HepG2 (cell line): Measurements from ENCODE around the gene LRRC43. TPM values are rescaled to one million over a fixed set of nuclear protein-coding genes. Genes with fewer than 3 reads are reported as not detected.

ENCODE experiments used
- ATAC-seq: fragments of 200-7000 bp; cut with Tn5 transposase; 3 replicates; pipeline ENCODE4 v1.9.1; 2020; ENCODE audit warnings: mild to moderate bottlenecking, moderate library complexity
- BruUV-seq: library from RNA; stranded (reverse); fragments of 400-500 nt; replicated peaks from 2 replicates; lab custom pipeline; 2021; lab: Mats Ljungman, UMichigan
- CTCF ChIA-PET: fragments of 300-600 bp; formaldehyde crosslinking; extraction: SDS; loops from one replicate; lab custom pipeline; 2021; ENCODE audit warnings: low total read pairs, inconsistent platforms, low intra/inter-chr PET ratio; lab: Yijun Ruan, JAX
- POLR2A ChIA-PET: fragments of 350-600 bp; sonication (Branson Sonifier 250); formaldehyde crosslinking; loops from one replicate; lab custom pipeline; 2020; ENCODE audit warnings: antibody characterized with exemption, inconsistent platforms; lab: Yijun Ruan, JAX
- DNase-seq: peaks from one replicate; pipeline ENCODE4 v3.0.0-alpha.2; 2015; ENCODE audit warnings: low spot score
- FAIRE-seq: peaks from 3 replicates; lab custom pipeline; 2011; peaks lifted over from hg19 to GRCh38; lab: Jason Lieb, UNC
- H2AFZ ChIP-seq: one replicate; pipeline ENCODE4 v1.6.1; 2011; ENCODE audit warnings: low read length, inconsistent platforms
- H3K27ac ChIP-seq: fragments of 300-600 bp; 3 replicates; pipeline ENCODE4 v1.8.0; 2011; ENCODE audit warnings: mixed run types, mild to moderate bottlenecking, mixed read lengths, low read length, inconsistent platforms; ENCODE audit not compliant: insufficient read depth; ENCODE audit errors: extremely low read length
- H3K27me3 ChIP-seq, 2 experiments: fragments of 200-600 bp in 1 of 2; 2 replicates in 1 of 2; 3 replicates in 1 of 2; pipeline versions ENCODE4 v1.6.0 to v1.8.0; 2011; ENCODE audit warnings: low read length in 2 of 2, mild to moderate bottlenecking in 2 of 2, moderate library complexity in 2 of 2, inconsistent platforms in 1 of 2; ENCODE audit not compliant: insufficient read depth in 2 of 2, control insufficient read depth in 1 of 2
- H3K36me3 ChIP-seq, 2 experiments: fragments of 200-600 bp in 1 of 2; replicated peaks in 1 of 2; 2 replicates in 1 of 2; 3 replicates in 1 of 2; pipeline versions ENCODE4 v1.5.1 to v1.8.0; 2011; ENCODE audit warnings: low read length in 2 of 2, inconsistent platforms in 1 of 2; ENCODE audit not compliant: insufficient read depth in 2 of 2, control insufficient read depth in 1 of 2
- H3K4me1 ChIP-seq: 2 replicates; pipeline ENCODE4 v1.5.1; 2012; ENCODE audit warnings: low read length, inconsistent platforms; ENCODE audit not compliant: insufficient read depth
- H3K4me2 ChIP-seq: 2 replicates; pipeline ENCODE4 v1.6.0; 2011; ENCODE audit warnings: low read depth, low read length, inconsistent platforms
- H3K4me3 ChIP-seq, 3 experiments: fragments of 200-600 bp in 1 of 3; sonication (generic), shearing (Covaris generic) in 1 of 3; replicated peaks in 1 of 3; 2 replicates each; pipeline ENCODE4 v1.5.1; 2011 to 2016; ENCODE audit warnings: low read length in 3 of 3, inconsistent platforms in 2 of 3, low read depth in 2 of 3, mild to moderate bottlenecking in 2 of 3, control low read depth in 1 of 3, mixed read lengths in 1 of 3; ENCODE audit not compliant: insufficient read depth in 1 of 3
- H3K79me2 ChIP-seq: one replicate; pipeline ENCODE4 v1.6.1; 2011; ENCODE audit warnings: low read length, inconsistent platforms; ENCODE audit not compliant: insufficient read depth
- H3K9ac ChIP-seq: 2 replicates; pipeline ENCODE4 v1.6.0; 2011; ENCODE audit warnings: mild to moderate bottlenecking, low read depth, low read length, inconsistent platforms; ENCODE audit not compliant: insufficient read depth
- H3K9me3 ChIP-seq: 2 replicates; pipeline ENCODE4 v1.5.1; 2012; ENCODE audit warnings: mild to moderate bottlenecking, low read length
- H4K20me1 ChIP-seq: 2 replicates; pipeline ENCODE4 v1.6.0; 2011; ENCODE audit warnings: inconsistent platforms, mild to moderate bottlenecking, low read length, moderate library complexity; ENCODE audit not compliant: insufficient read depth
- ISX ChIP-seq: sonication (generic); formaldehyde crosslinking; conservative IDR thresholded peaks from 2 replicates; pipeline ENCODE4 v1.5.0; 2020; ENCODE audit warnings: missing genetic modification reagents
- TAF15 ChIP-seq: fragments of 200-400 bp; formaldehyde crosslinking; IDR thresholded peaks from one replicate; pipeline ENCODE4 v1.6.1; 2018; ENCODE audit warnings: mild to moderate bottlenecking, low read depth, low read length; ENCODE audit not compliant: poor library complexity, severe bottlenecking
- THAP8 ChIP-seq: sonication (generic); formaldehyde crosslinking; IDR thresholded peaks from 2 replicates; pipeline ENCODE4 v1.5.1; 2020; ENCODE audit warnings: missing genetic modification reagents, mild to moderate bottlenecking, borderline replicate concordance
- ZBTB40 ChIP-seq, 2 experiments: fragments of 450-650 bp in 1 of 2; sonication (generic) in 1 of 2; formaldehyde crosslinking in 1 of 2; IDR thresholded peaks; 2 replicates each; pipeline versions ENCODE4 v1.6.1 to v1.8.0; 2016 to 2022; ENCODE audit warnings: antibody characterized with exemption in 1 of 2, mild to moderate bottlenecking in 1 of 2, missing genetic modification reagents in 1 of 2
- ZNF205 ChIP-seq: IDR thresholded peaks from 2 replicates; pipeline ENCODE4 v1.6.1; 2018; ENCODE audit warnings: missing biosample characterization, missing genetic modification reagents
- WGBS: methylation state at CpG from one replicate; pipeline ENCODE4 v1.1.6; 2017; ENCODE audit warnings: low lambda C conversion rate; 5-methylcytosine and 5-hydroxymethylcytosine counted together
- in situ Hi-C: cut with HindIII; loops from 2 replicates; pipeline ENCODE4 v1.10.0; 2017; ENCODE audit warnings: low pct_unique_long_range_greater_than_20kb; ENCODE audit not compliant: extremely low pct_ligation_motif_present
- intact Hi-C: fragments of 100-400 bp; cut with micrococcal nuclease; formaldehyde crosslinking; loops from one replicate; pipeline ENCODE4 v1.10.0; 2022; ENCODE audit not compliant: unreplicated experiment
- polyA plus RNA-seq, 8 experiments: library from polyadenylated mRNA; depleted of rRNA in 3 of 8; stranded (reverse) in 7 of 8; unstranded in 1 of 8; fragments of >200 nt; fragmentation: Illumina TruSeq in 4 of 8; extraction: Trizol in 4 of 8; gene quantifications; 2 replicates each; pipeline versions ENCODE4 v1.2.1 to v1.2.3, GENCODE V29; 2011 to 2016; ENCODE audit warnings: low read depth in 4 of 8, missing spikeins in 1 of 8, mixed read lengths in 1 of 8; ENCODE audit not compliant: insufficient read depth in 1 of 8
- total RNA-seq, 5 experiments: library from RNA; depleted of rRNA; stranded (reverse); fragments of >200 nt; fragmentation: Illumina TruSeq; extraction: Trizol; gene quantifications; 2 replicates each; pipeline ENCODE4 v1.2.3, GENCODE V29; 2016; ENCODE audit warnings: low read depth in 1 of 5

Gene LRRC43
- total and polyA plus RNA-seq, 2 of the 13 experiments (the other 11 are each of a cell fraction or from before 2014, with no cell fraction given): not detected

GRCh38 chr12:122243965-122244364 is 61.0 kb downstream of the LRRC43 start (continued):
- no peak for TF ChIP-seq THAP8
- TF ChIP-seq, all 625 proteins: peak for 0

- Histone ChIP-seq H3K9ac (no peak overlapping the region), H3K4me3 (no peak overlapping the region), H2AFZ (no peak overlapping the region), H3K4me1 (no peaks in the 10 kb centered on the region), H3K79me2 (no peaks in the 10 kb centered on the region), H4K20me1 (no peaks in the 10 kb centered on the region), H3K27ac (no peak overlapping the region), H3K27me3 (no peaks in the 10 kb centered on the region), H3K9me3 (no peaks in the 10 kb centered on the region), H3K36me3 (peaks cover 0 to 33% of the 10 kb centered on the region in 2 experiments; a peak in 3 of 5 replicates), H3K4me2 (no peak overlapping the region)
- ChIA-PET POLR2A (no interaction called here), CTCF (no interaction called here)
- intact Hi-C loops: no loop called here
- ATAC-seq: no peak
- DNase-seq: no peak
- WGBS: 93% methylated on average over 10 of the region's 11 CpGs
- in situ Hi-C loops: no loop called here
- BruUV-seq: no TSS peak
- no peak for FAIRE-seq
- TF ChIP-seq TAF15: no peak
- TF ChIP-seq ISX (CRISPR knock-in tag): no peak
Measured at GRCh38 chr12:122244565-122245371, 61.8 kb downstream of the LRRC43 start.

GRCh38 chr12:122245553-122245952 is 62.6 kb downstream of the LRRC43 start:
- DNase-seq: no peak
- FAIRE-seq: no peak

More at GRCh38 chr12:122245553-122245952, 62.6 kb downstream of the LRRC43 start:
- Histone ChIP-seq H3K9ac (no peak overlapping the region), H3K27ac (no peak overlapping the region), H3K4me3 (no peak overlapping the region), H2AFZ (no peak overlapping the region), H4K20me1 (no peaks in the 10 kb centered on the region), H3K4me1 (no peaks in the 10 kb centered on the region), H3K27me3 (no peaks in the 10 kb centered on the region), H3K9me3 (no peaks in the 10 kb centered on the region), H3K36me3 (peaks cover under 1 to 39% of the 10 kb centered on the region in 2 experiments; a peak in 4 of 5 replicates), H3K79me2 (no peaks in the 10 kb centered on the region), H3K4me2 (no peak overlapping the region)
- TF ChIP-seq ZBTB40 (IDR thresholded peaks at IDR 0.05): no peak
- peak; percentile 93 for TF ChIP-seq ZBTB40 (CRISPR knock-in tag; IDR thresholded peaks at IDR 0.05)
- no peak for TF ChIP-seq ZNF205
- no peak for ATAC-seq
- in situ Hi-C loops: no loop called here
- WGBS: 95% methylated on average over 1 of the region's 1 CpG
- intact Hi-C loops: no loop called here
- BruUV-seq: no TSS peak
- POLR2A ChIA-PET: no interaction called here
- CTCF ChIA-PET: no interaction called here
